Retina (tissue), 1 donor: ENCODE measurements around the gene PPP2R3B.
"Not testable (repeated sequence)": the region's sequence is repeated elsewhere in the genome, so short reads cannot be mapped to it uniquely, and the experiment has no call there.

Source experiments
- DNase-seq: peaks from one replicate; pipeline ENCODE4 v3.0.0-alpha.2; 2016

PPP2R3B gene

DNA sequence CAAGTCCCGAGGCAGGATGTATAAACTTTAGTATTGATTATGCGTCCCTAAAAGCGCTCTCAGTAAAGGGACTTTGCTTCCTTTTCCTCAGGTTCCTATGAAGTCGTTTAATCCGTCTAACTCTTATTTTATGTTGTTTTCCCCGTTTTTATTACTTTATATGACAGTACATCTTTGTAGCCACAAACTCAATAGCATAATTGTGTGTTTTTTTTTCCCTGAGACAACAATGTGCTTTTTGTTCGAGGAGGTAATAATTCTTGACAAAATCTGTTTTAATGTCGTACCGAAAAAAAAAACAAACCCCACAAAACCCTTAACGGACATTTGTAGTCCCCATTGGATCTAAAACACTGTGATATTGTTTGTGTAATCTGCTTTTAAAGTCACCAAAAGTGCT, 17.9 kb upstream of the PPP2R3B start:
- no peak for DNase-seq

DNA sequence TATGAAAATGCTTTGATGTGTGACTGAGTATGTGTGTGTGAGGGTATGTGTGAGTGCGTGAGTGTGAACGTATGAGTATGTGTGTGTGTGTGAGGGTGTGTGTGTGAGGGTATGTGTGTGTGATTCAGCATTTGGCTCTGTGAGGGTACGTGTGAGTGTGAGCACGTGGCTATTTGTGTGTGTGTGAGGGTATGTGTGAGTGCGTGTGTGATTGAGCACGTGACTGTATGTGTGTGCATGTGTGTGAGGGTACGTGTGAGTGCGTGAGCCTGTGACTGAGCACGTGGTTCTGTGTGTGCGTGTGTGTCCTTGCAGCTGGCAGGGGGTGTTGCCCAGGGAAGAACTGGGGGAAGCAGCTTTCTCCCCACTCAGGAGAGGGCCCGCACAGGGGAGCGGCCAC, 16.1 kb upstream of the PPP2R3B start:
- no peak for DNase-seq

DNA sequence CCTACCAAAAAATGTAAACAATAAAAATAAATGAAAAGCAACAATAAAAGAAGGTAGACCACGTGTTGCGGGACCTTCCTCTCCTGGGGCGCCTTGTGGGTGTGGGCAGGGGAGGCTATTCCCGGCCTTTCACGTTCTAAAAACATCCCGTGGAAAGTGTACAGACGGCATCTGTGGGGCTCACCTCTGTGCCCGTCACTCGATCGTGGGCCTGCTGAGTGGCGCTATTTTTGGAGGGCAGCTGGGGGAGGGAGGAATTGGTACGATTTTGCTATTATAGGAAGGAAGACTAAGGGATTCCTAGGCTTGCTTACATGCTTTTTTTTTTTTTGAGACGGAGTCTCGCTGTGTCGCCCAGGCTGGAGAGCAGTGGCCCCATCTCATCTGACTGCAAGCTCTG, 13.6 kb upstream of the PPP2R3B start:
- no peak for DNase-seq

DNA sequence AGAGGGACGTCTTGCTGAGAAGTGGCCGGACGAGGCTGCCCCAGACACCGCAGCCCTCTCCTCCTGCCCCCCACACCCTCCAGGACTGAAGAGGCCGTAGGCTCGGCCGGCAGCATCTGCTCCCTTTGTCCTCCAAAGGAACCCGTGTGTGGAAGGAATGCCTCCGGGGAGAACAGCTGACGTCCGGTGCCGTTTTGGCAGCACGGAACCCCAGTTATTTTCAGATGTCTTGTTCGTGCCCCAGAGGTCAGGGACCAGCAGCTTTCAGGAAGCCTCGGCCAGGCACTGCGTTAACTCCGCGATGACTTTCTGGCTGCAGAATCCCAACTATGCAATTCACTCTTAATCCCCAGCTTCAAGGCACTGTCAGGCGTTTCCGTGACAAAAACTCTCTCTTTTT, 10.9 kb upstream of the PPP2R3B start:
- DNase-seq, result no peak

DNA sequence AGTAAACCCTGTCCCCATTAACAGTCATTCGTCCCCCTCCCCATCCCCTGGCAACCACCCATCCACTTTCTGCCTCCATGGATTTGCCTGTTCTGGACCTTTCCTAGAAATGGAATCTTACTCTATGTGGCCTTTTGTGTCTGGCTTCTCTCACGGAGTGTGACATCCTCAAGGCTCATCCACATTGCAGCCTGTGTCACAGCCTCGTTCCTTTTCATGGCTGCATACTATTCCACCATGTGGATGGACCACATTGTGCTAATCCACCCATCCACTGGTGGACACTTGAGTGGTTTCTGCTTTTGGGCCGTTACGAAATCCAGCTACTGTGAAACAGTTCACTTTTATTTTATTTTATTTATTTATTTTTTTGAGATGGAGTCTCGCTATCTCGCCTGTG, 8.1 kb upstream of the PPP2R3B start:
- no peak for DNase-seq

DNA sequence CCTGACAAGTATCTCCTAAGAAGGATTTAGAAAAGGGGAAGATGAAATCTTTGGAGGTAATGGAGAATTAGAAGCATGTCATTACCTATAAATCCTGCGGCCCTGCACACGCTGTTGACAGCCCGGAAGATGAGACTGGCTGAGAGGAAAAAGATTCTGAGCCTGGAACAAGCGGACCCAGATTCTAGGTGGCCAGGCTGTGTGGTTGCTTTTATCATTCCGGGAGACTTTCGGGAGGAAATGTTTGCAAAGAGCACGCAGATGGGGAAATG, 5.8 kb upstream of the PPP2R3B start:
- no peak for DNase-seq

DNA sequence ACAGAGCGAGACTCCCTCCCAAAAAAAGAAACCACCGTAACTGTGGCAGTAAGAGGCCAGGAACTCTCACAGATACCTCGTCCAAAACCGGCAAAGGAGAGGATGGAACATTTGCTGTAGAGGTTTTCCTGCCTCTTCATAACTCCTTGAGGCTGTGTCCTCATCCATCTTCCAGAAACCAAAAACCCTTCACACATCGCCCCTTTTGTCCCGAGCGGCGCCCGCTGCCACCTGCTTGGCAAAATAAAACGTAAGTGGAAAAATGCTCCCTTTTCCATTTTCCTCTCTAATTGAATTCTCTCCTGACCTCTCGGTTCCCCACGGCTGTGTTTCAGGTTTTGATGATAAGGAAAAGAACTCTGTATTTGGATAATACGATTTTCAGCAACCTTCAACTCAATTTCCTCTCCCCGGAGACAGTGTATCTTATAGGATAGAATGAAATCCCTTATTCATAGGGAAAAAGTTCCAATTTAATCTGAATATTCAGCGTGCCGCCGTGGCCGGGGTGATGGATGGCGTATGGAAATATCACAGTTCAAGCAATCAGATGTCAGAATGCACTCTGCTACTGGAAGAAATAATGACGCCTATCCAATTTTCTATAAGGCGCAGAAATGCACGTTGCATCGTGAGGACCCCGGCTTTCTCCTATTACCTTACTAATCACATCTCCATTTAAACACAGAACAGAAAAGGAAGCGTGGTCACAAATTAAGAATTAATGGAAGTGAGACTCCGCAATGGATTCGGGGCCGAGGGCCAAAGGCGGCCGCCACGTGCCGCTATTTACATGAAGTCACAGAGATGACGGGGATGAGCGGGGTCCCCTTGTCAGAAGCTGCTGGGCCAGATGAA, 5.2 kb upstream of the PPP2R3B start:
- DNase-seq, result no peak

DNA sequence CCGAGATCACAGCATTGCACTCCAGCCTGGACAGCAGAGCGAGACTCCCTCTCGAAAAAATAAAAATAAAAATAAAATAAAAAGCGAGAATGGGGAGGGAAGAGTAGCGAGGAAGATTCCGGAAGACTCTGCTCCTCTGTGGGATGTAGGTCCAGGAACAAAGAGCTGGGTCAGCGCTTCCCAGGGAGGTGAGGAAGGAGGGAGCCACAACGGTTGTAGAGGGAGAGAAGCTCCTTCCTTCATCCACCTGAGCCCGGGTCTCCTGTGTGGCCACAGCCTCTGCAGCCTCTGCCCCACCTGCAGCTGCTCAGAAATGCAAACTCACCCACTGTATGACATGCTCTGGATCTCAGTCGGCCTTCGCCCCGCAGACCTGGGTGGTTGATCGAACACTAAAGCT, 3.8 kb upstream of the PPP2R3B start:
- DNase-seq, result no peak

DNA sequence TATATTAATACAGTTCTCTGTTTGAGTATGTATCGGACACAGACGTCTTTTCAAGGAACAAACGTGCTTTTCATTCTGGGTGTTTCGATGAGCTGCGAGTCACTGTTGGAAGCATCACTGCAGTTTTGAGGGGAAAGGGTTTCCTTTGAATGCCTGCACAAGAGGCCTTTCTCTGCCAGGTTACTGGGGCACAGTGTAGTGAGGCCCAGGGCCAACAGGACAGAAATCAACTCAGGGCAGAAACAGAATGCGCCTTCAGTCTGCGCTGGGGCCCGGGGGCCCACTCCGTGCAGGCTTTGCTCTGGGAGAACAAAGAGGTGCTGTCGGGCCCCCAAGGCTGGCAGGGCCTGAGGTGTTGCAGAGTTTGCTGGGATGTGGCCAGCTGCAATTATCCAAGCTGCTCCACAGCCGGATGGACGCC, 2.3 kb upstream of the PPP2R3B start:
- no peak for DNase-seq

DNA sequence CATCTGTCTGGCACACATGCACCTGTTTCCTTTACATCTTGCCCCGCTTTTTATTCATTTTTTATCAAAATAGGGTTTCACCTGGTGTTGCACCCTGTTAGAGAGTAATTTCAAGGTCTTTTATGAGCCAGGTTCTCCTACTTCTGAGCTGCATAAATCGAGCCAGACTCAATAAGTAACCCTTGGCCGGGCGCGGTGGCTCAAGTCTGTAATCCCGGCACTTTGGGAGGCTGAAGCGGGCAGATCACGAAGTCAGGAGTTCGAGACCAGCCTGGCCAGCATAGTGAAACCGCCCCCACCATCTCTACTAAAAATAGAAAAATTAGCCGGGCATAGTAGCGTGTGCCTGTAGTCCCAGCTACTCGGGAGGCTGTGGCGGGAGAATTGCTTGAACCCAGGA, 1.0 kb upstream of the PPP2R3B start:
- no peak for DNase-seq

DNA sequence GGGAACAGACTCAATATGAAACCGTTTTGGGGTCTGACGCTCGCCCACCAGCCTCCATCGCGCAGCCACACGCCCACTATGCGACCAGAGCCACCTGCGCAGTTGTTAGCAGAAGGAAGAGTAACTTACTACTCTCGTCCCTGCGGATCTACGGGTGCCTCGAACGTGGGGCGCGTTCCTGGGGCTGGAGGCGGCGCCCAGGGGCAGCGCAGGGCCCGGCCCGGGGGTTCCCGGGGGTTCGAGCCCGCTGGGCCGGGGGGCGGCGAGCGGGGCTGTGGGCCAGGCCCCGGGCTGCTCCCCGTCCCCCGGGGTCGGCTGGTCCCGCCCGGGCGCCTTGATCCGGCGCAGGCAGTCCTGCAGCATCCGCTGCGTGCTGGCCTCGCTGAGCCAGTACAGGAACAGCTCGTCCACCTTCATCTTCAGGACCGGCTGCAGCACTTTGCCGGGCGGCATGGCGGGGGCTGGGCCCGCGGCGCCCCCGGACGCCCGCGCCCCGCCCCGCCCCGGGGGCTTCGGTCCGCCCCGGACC, 404 bp downstream of the PPP2R3B start:
- no peak for DNase-seq

DNA sequence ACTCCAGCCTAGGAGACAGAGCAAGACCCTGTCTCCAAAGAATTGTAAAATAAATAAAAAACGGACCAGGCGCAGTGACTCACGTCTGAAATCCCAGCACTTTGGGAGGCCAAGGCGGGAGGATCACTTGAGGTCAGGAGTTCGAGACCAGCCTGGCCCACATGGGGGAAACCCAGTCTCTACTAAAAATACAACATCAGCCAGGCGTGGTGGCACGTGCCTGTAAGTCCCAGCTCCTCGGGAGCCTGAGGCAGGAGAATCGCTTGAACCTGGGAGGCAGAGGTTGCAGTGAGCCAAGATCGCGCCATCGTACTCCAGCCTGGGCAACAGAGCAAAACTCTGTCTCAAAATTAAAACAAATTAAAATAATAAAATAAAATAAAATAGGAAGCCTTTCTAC, 971 bp downstream of the PPP2R3B start:
- DNase-seq, result not testable (repeated sequence)

DNA sequence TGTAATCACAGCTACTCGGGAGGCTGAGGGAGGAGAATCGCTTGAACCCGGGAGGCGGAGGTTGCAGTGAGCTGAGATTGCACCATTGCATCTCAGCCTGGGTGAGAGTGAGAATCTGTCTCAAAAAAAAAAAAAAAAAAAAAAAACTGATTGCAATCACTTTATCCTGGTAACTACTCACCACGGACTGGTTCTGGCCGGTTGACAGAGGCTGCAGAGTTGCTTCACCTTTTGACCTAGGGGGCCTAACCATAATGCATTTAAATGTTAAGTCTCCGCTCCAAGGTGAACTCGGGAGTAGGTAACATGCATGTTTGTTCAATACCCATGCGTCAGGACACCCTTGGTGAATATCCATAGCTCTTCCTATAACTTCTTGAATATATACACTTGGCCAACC, 1.8 kb downstream of the PPP2R3B start:
- no peak for DNase-seq

DNA sequence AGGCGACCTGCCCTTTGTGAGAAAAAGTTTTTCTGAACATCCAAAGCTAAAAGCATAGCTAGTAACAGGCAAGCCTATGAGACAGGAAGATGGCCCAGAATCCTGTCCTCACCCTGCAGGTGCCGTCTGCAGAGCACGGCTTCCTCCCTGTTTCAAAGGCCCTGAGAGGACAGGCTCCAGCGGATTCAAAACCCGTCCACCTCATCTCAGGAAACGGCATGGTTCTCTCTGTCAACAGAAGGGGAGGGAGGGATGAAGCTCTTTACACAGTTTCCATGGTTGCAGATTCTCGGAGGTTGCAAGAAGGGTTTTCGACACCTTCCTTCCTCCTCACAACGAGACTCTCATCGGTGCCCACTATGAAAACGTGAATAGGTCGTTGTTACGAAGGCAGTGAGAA, 8.3 kb downstream of the PPP2R3B start:
- no peak for DNase-seq

DNA sequence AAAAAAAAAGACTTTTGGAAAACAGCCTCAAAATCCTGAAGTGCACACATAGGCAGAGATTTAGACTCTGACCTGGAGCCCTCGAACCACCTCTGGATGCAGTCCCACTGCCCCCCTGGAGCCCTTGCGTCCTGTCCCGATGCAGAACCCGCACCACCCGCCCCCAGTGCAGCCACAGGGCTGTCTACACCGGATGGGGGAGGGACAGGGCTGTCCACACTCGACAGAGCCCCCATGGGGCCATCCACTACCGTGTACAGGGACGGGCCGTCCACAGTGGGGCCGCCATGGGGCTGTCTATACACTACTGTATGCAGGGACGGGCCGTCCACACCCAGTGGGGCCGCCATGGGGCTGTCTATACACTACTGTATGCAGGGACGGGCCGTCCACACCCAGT, 10.5 kb downstream of the PPP2R3B start:
- DNase-seq, result not testable (repeated sequence)

DNA sequence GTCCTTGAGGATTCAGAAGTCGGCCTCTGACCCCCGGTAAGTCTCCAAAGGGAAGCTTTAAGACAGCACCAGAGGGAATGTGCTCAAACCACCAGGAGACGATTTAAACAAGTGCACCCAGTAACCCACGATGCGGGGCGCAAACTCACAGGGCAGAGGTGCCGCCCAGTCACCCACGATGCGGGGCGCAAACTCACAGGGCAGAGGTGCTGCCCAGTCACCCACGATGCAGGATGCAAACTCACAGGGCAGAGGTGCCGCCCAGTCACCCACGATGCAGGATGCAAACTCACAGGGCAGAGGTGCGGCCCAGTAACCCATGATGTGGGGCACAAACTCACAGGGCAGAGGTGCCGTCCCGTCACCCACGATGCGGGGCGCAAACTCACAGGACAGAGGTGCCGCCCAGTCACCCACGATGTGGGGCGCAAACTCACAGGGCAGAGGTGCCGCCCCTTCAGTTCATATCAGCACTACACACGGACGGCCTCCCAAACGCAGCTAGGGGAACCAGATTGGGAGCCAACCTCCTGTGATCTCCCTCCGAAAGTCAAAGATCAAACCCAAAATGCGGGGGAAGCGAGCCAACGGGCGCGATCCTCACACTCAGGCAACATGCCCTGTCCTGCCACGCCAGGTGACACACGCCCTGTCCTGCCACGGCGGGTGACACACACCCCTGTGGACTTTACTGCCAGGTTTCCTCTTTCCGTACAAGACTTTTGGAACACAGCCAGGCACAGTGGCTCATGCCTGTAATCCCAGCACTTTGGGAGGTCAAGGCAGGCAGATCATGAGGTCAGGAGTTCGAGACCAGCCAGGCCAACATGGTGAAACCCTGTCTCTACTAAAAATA, 11.3 kb downstream of the PPP2R3B start:
- DNase-seq, result no peak

DNA sequence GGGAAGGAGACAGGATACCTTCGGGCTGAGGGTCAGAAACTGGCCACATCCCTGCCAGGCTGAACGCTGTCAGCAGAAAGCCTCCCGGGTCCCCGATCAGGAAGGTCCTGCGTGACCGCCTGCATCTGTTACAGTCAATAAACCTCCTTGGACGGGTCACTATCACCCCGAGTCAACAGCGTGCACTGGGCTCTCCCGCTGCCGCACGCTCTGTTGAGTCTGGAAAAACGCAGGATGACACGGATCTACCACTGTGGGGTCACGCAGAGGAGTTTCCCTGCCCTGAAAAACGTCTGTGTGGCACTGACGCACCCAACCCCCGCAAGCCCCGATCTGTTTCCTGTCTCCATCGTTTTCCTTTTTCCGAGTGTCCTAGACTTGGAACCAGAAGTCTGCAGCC, 12.1 kb downstream of the PPP2R3B start:
- DNase-seq, result peak; percentile 44

DNA sequence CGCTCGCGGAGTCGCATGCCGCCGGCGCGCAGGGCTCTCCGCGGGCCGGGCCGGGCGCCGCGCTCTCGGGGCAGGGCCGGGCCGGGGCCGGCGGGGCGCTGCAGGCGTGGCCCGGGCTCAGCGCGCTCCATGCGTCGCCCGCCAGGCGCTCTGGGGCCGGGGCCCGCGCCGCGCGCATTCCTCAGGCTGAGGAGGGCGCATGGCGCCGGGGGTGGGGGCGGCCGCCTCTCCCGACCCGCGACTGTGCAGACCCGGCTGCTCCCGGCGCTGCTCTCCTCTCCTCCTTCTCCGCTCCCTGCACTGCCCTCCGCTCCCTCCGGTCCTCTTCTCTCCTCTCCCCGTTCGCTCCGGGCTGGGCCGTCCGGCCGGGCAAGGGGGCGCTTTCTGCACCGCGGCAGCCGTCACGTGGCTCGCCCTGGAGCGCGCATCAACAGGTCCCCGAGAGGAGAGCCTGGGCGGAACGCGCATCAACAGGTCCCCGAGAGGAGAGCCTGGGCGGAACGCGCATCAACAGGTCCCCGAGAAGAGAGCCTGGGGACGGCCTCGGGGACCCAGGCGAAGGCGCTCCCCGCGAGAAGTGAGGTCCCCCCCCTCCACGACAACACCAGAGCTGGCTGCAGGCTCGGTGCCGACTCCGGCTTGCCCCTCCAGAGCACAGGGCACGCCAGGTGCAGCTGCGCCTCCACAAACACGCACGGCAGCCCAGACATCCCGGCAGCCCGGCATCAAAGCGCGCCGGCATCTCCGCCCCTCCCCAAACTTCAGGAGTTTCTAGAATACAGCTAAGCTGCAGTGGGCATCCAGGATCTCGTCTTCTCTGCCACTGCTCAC, 12.9 kb downstream of the PPP2R3B start:
- peak; percentile 65 for DNase-seq

DNA sequence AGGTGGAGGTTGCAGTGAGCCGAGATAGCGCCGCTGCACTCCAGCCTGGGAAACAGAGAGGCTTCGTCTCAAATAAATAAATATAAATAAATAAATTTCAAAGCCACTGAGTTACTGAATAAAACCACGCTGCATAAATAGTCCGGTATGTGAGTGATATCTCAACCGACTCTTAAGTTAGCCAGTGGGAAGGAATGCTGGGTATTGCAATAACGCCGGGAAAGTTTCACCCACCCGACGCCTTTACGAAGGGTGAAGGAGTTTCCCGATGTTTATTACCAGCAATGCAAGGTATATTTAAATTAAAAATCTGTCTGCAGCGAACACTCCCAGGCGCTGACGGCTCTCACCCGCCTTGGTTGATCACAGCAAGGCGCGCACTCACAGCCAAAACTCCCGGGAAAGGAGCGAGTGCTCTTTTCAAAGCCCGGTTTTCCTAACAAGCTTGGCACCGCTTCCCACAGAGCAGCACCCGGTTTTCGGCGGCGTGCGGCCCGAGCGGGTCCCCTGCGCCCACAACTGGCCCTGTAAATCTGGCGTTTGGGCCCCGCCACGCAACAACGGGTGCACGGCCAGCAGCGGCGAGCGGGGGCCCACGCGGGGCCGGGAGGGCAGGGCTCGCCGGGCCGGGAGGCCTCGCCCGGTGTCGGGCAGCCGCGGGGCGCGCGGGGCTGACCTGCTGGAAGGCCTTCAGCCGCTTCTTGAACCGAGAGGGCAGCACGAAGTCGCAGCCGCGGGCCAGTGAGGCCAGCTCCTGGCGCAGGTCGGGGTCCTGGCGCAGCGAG, 13.7 kb downstream of the PPP2R3B start:
- DNase-seq, result peak; percentile 48

DNA sequence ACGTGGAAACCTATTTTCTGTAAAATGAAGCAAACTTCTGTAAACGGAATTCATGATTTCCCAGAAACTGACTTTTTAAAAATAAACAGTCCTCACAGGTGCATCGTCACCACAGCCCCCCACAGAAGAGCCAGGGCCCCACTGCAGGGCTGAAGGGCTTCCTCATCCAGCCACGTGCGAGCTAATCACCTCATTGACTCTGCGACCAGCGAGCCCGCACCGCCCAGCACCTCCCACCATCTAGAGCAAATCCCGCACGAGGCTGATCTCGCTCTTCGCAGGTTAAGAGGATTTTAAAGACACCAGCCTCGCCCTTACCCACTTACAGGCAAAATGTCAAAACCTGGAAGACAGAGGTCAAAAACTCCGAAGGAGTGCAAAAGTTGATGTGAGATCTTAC, 14.8 kb downstream of the PPP2R3B start:
- DNase-seq, result no peak

DNA sequence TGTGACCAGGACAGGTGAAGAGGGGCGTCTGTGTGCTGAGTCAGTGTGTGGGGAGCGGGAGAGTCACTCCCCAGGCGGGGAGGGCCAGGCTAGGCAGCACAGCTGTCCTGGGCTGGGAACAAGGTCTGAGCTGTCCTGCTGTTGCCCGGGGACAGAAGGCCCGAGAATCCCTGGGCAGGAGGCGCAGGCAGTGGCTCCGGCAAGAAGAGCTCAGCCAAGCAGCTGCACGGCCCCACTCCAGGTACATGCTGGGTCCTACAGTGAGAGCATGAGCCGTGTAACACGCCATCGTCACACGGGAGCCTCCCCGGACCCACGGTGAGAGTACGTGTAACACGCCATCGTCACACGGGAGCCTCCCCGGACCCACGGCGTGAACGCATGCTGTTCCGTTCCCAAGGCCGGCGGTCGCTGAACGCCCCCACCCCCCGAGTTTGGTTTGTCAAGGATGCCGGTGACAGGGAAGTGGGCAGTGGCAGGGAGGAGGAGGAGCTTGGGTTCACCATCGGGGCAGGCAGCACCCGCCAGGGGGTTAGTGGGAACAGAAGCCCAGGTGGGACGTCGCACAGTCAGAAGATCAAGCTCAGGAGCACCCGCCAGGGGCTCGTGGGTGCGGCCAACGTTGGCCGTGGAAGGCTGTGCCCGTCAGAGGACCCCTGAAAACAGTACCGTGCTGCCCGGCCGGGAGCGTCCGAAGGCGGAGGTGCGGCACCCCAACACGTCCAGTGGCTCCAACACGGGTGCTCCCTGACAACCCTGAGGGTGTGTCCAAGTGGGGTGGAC, 15.6 kb downstream of the PPP2R3B start:
- no peak for DNase-seq
